Uterus (tissue), 4 donors: ENCODE data around the gene PIGBOS1. TPM values are rescaled to one million over a fixed set of nuclear protein-coding genes. Genes with fewer than 3 reads are reported as not detected.

ENCODE experiments used
- DNase-seq, 2 donors: peaks; one replicate each; pipeline ENCODE4 v3.0.0-alpha.2; 2019 to 2020
- H3K27ac ChIP-seq, 2 donors: fragments of 200-600 bp; sonication (generic); 1 replicate in 1 of 2; 2 replicates in 1 of 2; pipeline ENCODE4 v1.5.1; 2016 to 2018
- H3K27me3 ChIP-seq, 2 donors: fragments of 200-600 bp; sonication (generic); one replicate each; pipeline ENCODE4 v1.5.1; 2018 to 2019; ENCODE audit warnings: control low read depth in 1 of 2
- H3K36me3 ChIP-seq, 2 donors: fragments of 200-600 bp; sonication (generic); one replicate each; pipeline ENCODE4 v1.5.1; 2019; ENCODE audit warnings: control low read depth in 1 of 2
- H3K4me1 ChIP-seq, 2 donors: fragments of 200-600 bp; sonication (generic); one replicate each; pipeline ENCODE4 v1.5.1; 2018 to 2019; ENCODE audit warnings: control low read depth in 1 of 2
- H3K4me3 ChIP-seq, 2 donors: fragments of 200-600 bp; sonication (generic); 1 replicate in 1 of 2; 2 replicates in 1 of 2; pipeline ENCODE4 v1.5.1; 2018 to 2019; ENCODE audit warnings: mild to moderate bottlenecking in 1 of 2
- H3K9me3 ChIP-seq, 2 donors: fragments of 200-600 bp; sonication (generic); one replicate each; pipeline ENCODE4 v1.5.1; 2019; ENCODE audit warnings: control low read depth in 1 of 2
- CTCF ChIP-seq, 4 experiments: fragments of 200-600 bp in 2 of 4; fragments of 450-650 bp in 2 of 4; sonication (generic) in 2 of 4; IDR thresholded peaks; one replicate each; pipeline ENCODE4 v1.5.1; 2016 to 2019; ENCODE audit warnings: antibody characterized with exemption in 4 of 4, mild to moderate bottlenecking in 2 of 4, moderate library complexity in 1 of 4
- POLR2A ChIP-seq, 2 donors: fragments of 450-650 bp; IDR thresholded peaks; one replicate each; pipeline ENCODE4 v1.6.1; 2016; ENCODE audit warnings: antibody characterized with exemption in 2 of 2, mild to moderate bottlenecking in 1 of 2, moderate library complexity in 1 of 2
- intact Hi-C: fragments of 100-400 bp; cut with DNase I; formaldehyde crosslinking; loops from one replicate; pipeline ENCODE4 v1.15.1; 2023; ENCODE audit warnings: low total_unique reads
- total RNA-seq, 4 donors: library from RNA; depleted of rRNA in 3 of 4; stranded (reverse); fragments of >200 nt in 3 of 4; gene quantifications; one replicate each; pipeline versions ENCODE4 v1.1.0 to v1.2.4, GENCODE V29; 2014 to 2023
- donor health status: DM: yes; HTN: yes; CAD: no.

The PIGBOS1 gene
- total RNA-seq, 4 donors from 2014 or later: 0.59 to 25.9 (median 14.2) TPM

DNA sequence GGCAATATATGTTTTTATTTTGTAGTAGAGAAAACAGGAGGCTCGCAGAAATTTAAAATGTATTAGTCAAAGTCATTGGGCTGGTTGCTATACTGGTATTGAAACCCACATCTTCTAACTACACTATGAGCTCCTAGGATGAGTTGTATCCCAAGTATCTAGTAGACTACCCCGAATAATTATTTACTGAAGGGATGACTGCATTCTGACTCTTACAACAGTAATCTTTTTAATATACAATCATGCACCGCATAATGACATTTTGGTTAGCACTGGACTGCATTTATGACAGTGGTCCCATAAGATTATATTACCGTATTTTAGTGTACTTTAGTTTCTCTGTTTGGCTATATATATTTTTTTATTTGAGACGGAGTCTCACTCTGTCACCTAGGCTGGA is 15.4 kb upstream of the PIGBOS1 start:
- Histone ChIP-seq H3K4me3 (no peak overlapping the region), H3K9me3 (no peaks in the 10 kb centered on the region), H3K36me3 (no peaks in the 10 kb centered on the region), H3K27ac (no peak overlapping the region), H3K4me1 (no peaks in the 10 kb centered on the region), H3K27me3 (no peaks in the 10 kb centered on the region)
- intact Hi-C loops: no loop called here
- no peak for DNase-seq
- no peak for TF ChIP-seq POLR2A (IDR thresholded peaks at IDR 0.05)
- TF ChIP-seq CTCF (IDR thresholded peaks at IDR 0.05): no peak

GRCh38 chr15:55327387-55327786 is 8.5 kb upstream of the PIGBOS1 start:
- Histone ChIP-seq H3K9me3 (no peaks in the 10 kb centered on the region), H3K4me3 (no peak overlapping the region), H3K27ac (no peak overlapping the region), H3K4me1 (no peaks in the 10 kb centered on the region), H3K27me3 (no peaks in the 10 kb centered on the region), H3K36me3 (no peaks in the 10 kb centered on the region)
- no peak for DNase-seq
- intact Hi-C loops: no loop called here
- TF ChIP-seq POLR2A (IDR thresholded peaks at IDR 0.05) (no peak), CTCF (IDR thresholded peaks at IDR 0.05) (no peak)

- H3K4me1 ChIP-seq: no peaks in the 10 kb centered on the region
- H3K4me3 ChIP-seq: no peak overlapping the region
- H3K36me3 ChIP-seq: no peaks in the 10 kb centered on the region
- TF ChIP-seq CTCF (IDR thresholded peaks at IDR 0.05) (no peak), POLR2A (IDR thresholded peaks at IDR 0.05) (no peak)
- H3K9me3 ChIP-seq: no peaks in the 10 kb centered on the region
- no peaks in the 10 kb centered on the region for H3K27me3 ChIP-seq
- no peak overlapping the region for H3K27ac ChIP-seq
- intact Hi-C loops: no loop called here
- no peak for DNase-seq
These were observed 3.5 kb upstream of the PIGBOS1 start for GRCh38 chr15:55322467-55322866.

- DNase-seq: no peak
- H3K27ac ChIP-seq: no peak overlapping the region
- H3K4me3 ChIP-seq: no peak overlapping the region
- intact Hi-C loops: no loop called here
- H3K36me3 ChIP-seq: no peaks in the 10 kb centered on the region
- H3K27me3 ChIP-seq: no peaks in the 10 kb centered on the region
- no peaks in the 10 kb centered on the region for H3K9me3 ChIP-seq
- no peak for TF ChIP-seq CTCF (IDR thresholded peaks at IDR 0.05)
- TF ChIP-seq POLR2A (IDR thresholded peaks at IDR 0.05): no peak
- no peaks in the 10 kb centered on the region for H3K4me1 ChIP-seq
These were observed 2.0 kb upstream of the PIGBOS1 start for GRCh38 chr15:55320963-55321362.

DNA sequence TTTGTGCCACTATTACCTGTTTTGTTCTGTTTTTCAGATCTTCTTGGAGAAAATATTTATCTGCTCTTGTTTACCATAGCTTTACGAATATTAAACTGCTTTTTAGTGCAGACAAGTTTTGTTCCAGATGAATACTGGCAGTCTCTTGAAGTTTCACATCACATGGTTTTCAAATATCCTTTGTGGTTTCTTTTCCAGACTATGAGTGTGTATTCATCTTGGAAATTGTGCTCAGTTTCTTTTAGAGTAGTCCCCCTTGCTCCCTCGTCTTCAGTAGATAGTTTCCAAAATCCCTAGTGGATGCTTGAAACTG is 1.3 kb upstream of the PIGBOS1 start:
- Histone ChIP-seq H3K27me3 (no peaks in the 10 kb centered on the region), H3K9me3 (no peaks in the 10 kb centered on the region), H3K4me1 (no peaks in the 10 kb centered on the region), H3K27ac (peak overlapping the region in 1 of 2 donors; percentile 23), H3K4me3 (no peak overlapping the region), H3K36me3 (no peaks in the 10 kb centered on the region)
- no peak for DNase-seq
- TF ChIP-seq POLR2A (IDR thresholded peaks at IDR 0.05): no peak
- TF ChIP-seq CTCF (IDR thresholded peaks at IDR 0.05): no peak
- intact Hi-C loops: no loop called here
